Rectal smooth muscle tissue (tissue), 1 donor: ENCODE results near the gene ANKRD29.
A peak's percentile ranks its signal among the peaks of the same experiment; 100 is the strongest.

ENCODE experiments used
- H3K27ac ChIP-seq: one replicate; pipeline ENCODE4 v1.7.0; 2013; ENCODE audit warnings: low read depth, low read length, inconsistent platforms
- H3K27me3 ChIP-seq: one replicate; pipeline ENCODE4 v1.7.0; 2013; ENCODE audit warnings: low read length; ENCODE audit not compliant: control insufficient read depth, insufficient read depth
- H3K36me3 ChIP-seq: one replicate; pipeline ENCODE4 v1.7.0; 2013; ENCODE audit warnings: low read length; ENCODE audit not compliant: control insufficient read depth, insufficient read depth
- H3K4me1 ChIP-seq: one replicate; pipeline ENCODE4 v1.7.0; 2013; ENCODE audit warnings: low read length; ENCODE audit not compliant: control insufficient read depth, insufficient read depth
- H3K4me3 ChIP-seq: one replicate; pipeline ENCODE4 v1.7.0; 2013; ENCODE audit warnings: low read length
- H3K9ac ChIP-seq: one replicate; pipeline ENCODE4 v1.7.0; 2013; ENCODE audit warnings: low read length

ANKRD29 gene

DNA sequence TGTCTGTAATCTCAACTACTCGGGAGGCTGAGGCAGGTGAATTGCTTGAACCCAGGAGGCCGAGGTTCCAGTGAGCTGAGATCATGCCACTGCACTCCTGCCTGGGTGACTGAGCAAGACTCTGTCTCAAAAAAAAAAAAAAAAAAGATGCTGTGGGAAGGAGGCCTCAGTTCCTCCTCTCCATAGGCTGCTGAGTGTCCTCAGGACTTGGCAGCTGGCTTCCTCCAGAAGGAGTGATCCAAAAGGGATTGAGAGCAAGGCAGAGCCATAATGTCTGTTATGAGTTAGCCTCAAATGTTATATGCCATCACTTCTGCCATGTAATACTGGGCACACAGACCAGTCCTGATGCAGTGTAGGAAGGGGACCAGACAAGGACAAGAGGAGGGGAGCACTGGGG lies 69.8 kb downstream of the ANKRD29 start:
- H3K36me3 ChIP-seq = no peaks in the 10 kb centered on the region
- no peak overlapping the region for H3K9ac ChIP-seq
- H3K27me3 ChIP-seq = no peaks in the 10 kb centered on the region
- no peak overlapping the region for H3K27ac ChIP-seq
- H3K4me3 ChIP-seq = no peak overlapping the region
- H3K4me1 ChIP-seq = no peaks in the 10 kb centered on the region

DNA sequence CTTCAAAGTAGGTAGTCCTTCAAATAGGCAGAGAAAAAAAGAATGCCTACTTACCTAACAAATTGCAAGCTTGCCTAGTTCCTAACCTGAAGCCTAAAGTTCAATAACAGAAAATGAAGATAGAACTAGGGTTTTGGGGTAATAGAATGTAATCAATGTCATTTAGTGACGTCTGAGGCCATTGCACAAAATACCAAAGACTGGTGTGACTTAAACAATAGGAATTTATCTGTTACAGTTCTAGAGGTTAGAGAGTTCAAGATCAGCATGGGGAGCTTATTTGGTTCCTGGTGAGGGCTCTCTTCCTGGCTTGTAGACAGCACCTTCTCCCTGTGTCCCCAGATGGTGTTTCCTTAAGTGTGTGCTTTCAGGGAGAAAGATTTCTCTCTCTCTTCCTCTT lies 71.7 kb downstream of the ANKRD29 start:
- H3K9ac ChIP-seq = no peak overlapping the region
- H3K4me3 ChIP-seq = no peak overlapping the region
- H3K36me3 ChIP-seq = peaks cover 2% of the 10 kb centered on the region
- H3K27me3 ChIP-seq = no peaks in the 10 kb centered on the region
- peaks cover 2% of the 10 kb centered on the region for H3K4me1 ChIP-seq
- no peak overlapping the region for H3K27ac ChIP-seq

DNA sequence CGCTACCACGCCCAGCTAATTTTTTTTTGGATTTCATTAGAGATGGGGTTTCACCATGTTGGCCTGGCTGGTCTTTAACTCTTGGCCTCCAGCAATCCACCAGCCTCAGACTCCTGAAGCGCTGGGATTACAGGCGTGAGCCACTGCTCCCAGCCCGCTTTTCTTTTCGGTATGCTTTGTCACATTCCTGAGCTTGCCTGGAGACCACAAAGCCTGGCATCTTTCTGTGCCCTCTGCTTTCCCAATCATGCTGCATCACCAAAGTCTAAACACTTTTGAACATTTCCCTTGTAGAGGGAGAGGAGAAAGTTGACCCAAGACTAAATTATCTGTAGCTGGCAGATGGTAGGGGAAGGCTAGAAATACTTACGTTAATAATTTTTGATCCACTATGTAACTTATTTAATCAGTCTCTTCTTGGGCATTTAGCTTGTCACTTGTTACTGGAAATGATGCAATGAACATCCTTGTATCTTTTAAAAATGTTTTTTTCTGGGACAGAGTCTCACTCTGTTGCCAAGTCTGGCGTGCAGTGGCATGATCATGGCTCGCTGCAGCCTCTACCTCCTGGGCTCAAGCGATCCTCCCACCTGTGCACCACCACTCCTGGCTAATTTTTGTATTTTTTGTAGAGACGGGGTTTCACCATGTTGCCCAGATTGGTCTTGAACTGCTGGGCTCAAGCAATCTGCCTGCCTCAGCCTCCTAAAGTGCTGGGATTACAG lies 73.7 kb downstream of the ANKRD29 start:
- no peaks in the 10 kb centered on the region for H3K27me3 ChIP-seq
- no peak overlapping the region for H3K4me3 ChIP-seq
- no peak overlapping the region for H3K27ac ChIP-seq
- H3K9ac ChIP-seq = no peak overlapping the region
- H3K36me3 ChIP-seq = peaks cover 2% of the 10 kb centered on the region
- peaks cover 8% of the 10 kb centered on the region for H3K4me1 ChIP-seq

- Histone ChIP-seq H3K27ac (peak overlapping the region; percentile 98), H3K4me3 (peak overlapping the region; percentile 96), H3K9ac (no peak overlapping the region), H3K36me3 (peaks cover 2% of the 10 kb centered on the region), H3K4me1 (peaks cover 8% of the 10 kb centered on the region), H3K27me3 (no peaks in the 10 kb centered on the region)
Observed at GRCh38 chr18:23587220-23587642, 75.5 kb downstream of the ANKRD29 start.

DNA sequence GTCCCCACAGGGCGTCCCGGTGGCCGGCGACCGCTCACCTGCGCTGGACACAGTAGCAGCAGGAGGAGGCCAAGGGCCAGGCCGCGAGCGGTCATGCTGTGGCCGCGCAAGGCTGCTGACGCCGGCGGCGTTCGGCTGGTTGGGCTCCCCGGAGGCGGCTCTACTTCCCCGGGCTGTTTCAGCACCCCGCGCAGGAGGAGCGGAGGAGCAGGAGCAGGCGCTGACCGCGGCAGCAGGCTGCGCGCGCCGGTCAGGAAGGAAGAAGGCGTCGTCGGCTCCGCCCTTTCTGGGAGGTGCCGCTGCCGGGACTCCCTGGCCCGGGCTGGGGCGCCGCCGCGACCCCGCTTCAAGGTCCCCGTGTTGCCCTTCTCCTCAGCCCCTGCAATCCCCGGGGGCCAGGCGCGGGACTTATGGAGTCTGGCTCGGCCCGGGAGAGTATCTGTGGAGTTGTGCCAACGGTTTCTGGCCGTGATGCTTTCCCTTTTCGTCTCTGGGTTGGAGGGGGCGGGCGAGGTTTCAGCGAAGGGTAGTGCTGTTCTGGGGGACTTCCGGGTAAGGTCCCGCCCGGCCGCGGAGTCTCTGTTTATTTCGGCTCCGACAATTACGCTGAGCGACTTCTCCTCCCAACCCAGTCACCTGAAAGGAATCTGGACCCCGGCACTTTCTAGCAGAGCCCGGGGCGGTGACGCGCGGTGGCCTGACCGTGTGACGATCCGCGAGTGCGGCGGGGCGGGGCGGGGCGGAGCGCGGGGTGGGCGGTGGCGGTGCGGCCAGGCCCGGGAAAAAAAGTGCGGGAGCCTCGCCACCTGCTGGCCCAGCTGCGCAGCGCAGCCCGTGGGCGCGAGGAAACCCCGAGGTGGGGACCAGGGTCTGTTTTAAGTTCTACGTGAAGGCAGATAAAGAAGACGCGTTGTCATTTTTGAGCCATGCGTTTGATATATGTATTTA lies 76.2 kb downstream of the ANKRD29 start, which contains the start of gene NPC1:
Gene NPC1 (minus strand): TSS at position 258 of the 948 bp plus-strand sequence. CDS start 163 bp downstream, at position 95.
- Histone ChIP-seq H3K27ac (peak within 1 kb of the TSS; percentile 98), H3K27me3 (no peaks in the 10 kb centered on the region), H3K9ac (peak within 1 kb of the TSS; percentile 98), H3K4me1 (peaks cover 8% of the 10 kb centered on the region), H3K36me3 (peaks cover 2% of the 10 kb centered on the region), H3K4me3 (peak within 1 kb of the TSS; percentile 96)

GRCh38 chr18:23585897-23586248 lies 76.8 kb downstream of the ANKRD29 start:
- peaks cover 2% of the 10 kb centered on the region for H3K36me3 ChIP-seq
- H3K4me1 ChIP-seq = peaks cover 8% of the 10 kb centered on the region
- H3K4me3 ChIP-seq = peak overlapping the region; percentile 96
- peak overlapping the region; percentile 98 for H3K27ac ChIP-seq
- peak overlapping the region; percentile 98 for H3K9ac ChIP-seq
- no peaks in the 10 kb centered on the region for H3K27me3 ChIP-seq

GRCh38 chr18:23585007-23585871 lies 77.5 kb downstream of the ANKRD29 start:
- H3K4me1 ChIP-seq = peaks cover 8% of the 10 kb centered on the region
- peak overlapping the region; percentile 98 for H3K27ac ChIP-seq
- H3K9ac ChIP-seq = peak overlapping the region; percentile 98
- H3K4me3 ChIP-seq = peak overlapping the region; percentile 96
- H3K36me3 ChIP-seq = peaks cover 2% of the 10 kb centered on the region
- no peaks in the 10 kb centered on the region for H3K27me3 ChIP-seq

DNA sequence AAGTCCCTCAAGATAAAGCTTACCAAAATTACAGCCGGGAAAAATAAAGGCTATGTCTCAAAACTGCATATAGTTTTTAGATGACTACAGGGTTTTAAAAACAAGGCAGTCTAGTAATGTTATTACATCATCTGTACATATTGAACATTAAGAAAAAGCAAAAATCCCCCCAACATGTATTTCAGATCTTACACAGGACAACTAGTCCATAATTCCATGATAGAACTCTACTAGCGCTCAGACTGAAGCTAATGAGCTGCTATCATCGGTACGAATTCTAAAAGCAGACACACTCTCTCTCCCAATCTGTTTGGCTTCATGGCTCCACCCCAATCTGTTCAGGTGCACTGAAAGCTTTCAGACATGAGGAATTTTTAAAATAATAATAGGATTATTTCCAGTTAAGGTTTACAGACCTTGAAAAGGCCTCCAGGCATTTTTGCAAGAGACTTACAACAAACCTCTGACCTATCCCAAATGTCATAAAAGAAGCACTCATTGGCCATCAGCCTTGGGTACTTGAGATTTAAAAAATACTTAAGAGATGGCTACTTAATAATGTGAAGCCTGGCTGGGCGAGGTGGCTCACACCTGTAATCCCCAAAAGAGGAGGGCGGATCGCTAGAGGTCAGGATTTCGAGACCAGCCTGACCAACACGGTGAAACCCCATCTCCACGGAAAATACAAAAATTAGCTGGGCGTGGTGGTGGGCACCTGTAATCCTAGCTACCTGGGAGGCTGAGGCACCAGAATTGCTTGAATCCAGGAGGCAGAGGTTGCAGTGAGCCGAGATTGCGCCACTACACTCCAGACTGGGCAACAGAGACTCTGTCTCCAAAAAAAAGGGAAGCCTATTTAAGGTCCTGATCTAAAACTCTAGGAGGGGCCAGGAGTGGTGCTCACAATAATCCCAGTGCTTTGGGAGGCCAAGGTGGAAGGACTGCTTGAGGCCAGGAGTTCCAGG lies 78.4 kb downstream of the ANKRD29 start:
- Histone ChIP-seq H3K27ac (no peak overlapping the region), H3K36me3 (peaks cover 2% of the 10 kb centered on the region), H3K27me3 (no peaks in the 10 kb centered on the region), H3K9ac (no peak overlapping the region), H3K4me1 (peaks cover 8% of the 10 kb centered on the region), H3K4me3 (no peak overlapping the region)

- Histone ChIP-seq H3K4me1 (peaks cover 8% of the 10 kb centered on the region), H3K4me3 (no peak overlapping the region), H3K27me3 (no peaks in the 10 kb centered on the region), H3K9ac (no peak overlapping the region), H3K27ac (no peak overlapping the region), H3K36me3 (peaks cover 2% of the 10 kb centered on the region)
Observed at GRCh38 chr18:23583071-23583865, 79.4 kb downstream of the ANKRD29 start.

- no peak overlapping the region for H3K4me3 ChIP-seq
- no peaks in the 10 kb centered on the region for H3K36me3 ChIP-seq
- H3K4me1 ChIP-seq = peaks cover 6% of the 10 kb centered on the region
- H3K27me3 ChIP-seq = no peaks in the 10 kb centered on the region
- no peak overlapping the region for H3K9ac ChIP-seq
- H3K27ac ChIP-seq = no peak overlapping the region
Observed at GRCh38 chr18:23580677-23581367, 81.9 kb downstream of the ANKRD29 start.
